SIG-M5 (cell line): ENCODE results near the gene DLX2.
"Not testable (repeated sequence)": the region's sequence is repeated elsewhere in the genome, so short reads cannot be mapped to it uniquely, and the experiment has no call there.

Experiments used
- DNase-seq: peaks from one replicate; lab custom pipeline; 2025; lab: John Stamatoyannopoulos, UW

DLX2 gene

DNA sequence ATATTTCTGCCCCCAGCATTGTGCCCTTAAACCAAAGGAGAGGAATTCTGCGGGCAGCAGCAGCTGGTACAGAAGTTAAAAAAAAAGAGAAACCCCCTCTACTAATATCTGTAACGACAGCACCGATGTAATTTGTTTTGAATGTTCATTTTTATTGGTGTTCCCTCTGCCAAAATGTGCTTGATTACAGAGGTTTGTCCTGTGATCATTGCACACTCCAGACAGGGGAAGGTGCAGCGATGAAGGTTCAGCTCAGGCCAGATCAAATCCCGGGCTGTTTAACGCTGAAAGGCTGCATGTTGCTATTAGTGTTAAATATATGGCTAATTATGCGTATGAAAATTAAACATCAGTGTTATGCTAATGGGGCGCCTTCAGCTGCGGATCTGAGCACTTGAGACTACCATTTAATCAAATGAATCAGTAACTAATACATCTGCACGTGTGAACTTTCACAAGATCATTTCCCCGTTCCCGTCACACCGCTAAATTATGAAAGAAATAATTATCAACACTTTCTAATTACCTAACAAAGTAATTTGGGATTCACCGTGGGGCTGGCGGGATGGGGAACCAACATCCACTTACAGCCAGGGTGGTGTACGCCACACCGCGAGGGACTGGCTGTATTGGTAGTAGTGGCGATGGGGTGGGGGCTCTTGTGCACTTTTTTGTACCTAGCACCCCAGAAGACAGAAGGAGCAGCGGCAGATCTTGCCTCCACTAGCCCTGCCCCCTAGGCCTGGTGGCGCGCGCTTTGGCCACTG lies 18.9 kb downstream of the DLX2 start:
- no peak for DNase-seq

DNA sequence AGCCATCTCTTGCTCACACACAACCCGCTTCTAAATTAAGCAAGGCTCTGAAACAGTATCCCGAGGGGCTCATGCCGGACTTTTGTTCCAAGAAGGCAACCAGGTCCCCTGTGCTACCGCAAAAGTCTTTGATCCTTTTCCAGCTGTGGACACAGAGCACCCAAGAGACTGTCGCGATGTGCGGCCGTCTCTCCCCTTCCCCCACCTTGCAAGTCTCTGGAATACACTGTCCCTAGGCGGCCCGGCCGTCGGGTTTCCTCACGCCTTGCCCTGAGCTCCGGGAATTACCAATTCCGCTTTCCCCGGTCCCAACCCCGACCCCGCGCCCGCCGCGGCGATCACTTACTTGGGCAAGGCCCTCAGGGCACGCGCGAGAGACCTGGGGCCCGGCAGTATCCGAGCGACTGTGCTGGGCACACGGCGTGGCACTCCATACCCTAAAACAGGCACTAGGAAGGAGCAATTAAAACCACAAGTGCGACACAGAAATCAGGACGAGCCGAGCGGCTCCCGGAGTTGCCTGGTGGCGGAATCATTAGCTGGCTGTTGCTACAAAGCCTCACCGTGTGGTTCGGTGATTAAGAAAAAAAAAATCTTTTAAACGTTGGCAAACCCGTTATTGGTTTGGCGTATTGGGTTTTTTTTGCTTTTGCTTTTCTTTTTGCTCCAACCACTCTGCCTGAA lies 19.6 kb downstream of the DLX2 start:
- DNase-seq = no peak

DNA sequence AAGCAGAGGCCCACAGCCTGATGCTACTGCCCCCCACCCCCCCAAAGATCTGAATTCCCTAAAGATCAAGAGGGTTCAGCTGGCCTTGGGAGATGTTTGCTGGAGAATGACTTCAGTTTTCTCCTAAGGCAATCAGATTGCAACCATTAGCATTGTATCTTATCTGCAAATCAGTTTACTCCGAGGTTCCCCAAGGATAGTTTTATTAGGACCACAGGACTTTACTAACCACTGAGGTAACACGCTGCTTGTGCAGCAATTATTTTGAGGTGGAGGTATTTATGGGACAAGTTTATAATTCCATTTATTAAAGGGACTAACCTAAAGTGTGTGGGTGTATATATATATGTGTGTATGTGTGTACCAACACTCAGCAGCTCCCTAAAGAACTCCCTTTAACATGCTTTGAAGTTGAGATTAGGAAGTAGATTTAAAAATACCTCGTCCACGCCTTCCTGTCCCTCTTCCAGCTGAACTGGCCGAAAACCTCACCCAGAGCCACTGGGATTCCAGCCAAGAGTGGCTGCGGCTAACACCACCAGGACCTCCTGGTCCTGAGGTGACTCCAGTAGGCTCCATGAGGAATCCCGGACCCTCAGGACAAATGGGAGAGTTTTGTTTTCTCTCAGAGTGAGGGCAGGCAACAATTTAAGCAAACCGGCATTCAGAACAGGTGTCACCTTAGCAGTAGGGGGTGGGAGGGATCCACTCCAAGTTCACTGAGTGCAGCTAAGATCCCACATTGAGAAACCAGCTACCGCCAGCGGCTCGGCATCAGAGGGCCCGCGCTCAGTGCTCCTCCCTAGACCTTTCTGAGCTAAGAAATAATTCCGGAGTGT lies 20.4 kb downstream of the DLX2 start:
- no peak for DNase-seq

DNA sequence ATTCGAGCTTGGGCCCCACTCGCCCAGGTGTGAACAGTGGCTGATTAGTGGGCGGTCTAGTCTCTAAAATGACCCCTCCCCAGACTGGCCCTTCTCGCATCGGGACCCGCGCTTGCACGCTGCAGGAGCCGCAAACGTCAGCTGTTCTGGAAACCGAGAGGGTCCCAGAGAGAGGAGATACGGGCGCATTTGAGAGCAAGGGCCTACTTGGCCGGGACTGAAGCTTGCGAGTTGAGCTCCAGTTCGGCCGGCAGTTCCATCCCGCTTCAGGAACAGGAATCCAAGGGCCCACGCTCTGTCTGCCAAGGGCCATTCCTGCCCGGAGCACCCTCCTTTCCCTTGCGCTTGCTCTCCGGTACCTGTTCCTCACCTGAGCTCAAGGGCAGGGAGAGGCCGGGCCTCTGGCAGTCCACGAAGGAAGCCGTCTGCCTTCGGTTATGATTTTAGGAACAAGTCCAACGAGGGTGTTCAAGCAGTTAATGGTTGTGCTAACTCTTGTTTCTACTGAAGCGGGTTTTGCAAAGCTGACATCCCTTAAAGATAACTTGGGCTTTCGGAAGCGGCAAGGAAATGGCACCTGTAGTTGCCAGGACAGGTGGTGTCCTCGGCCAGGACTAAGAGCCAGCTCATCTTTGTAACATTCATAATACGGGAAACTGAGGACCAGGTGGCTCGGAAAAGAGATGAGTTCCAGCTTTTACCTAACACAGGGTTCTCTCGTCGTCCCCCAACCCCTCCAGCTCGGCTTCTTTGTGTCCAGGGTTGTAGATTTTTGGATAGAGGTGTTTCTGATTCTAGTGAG lies 21.3 kb downstream of the DLX2 start:
- DNase-seq = no peak

DNA sequence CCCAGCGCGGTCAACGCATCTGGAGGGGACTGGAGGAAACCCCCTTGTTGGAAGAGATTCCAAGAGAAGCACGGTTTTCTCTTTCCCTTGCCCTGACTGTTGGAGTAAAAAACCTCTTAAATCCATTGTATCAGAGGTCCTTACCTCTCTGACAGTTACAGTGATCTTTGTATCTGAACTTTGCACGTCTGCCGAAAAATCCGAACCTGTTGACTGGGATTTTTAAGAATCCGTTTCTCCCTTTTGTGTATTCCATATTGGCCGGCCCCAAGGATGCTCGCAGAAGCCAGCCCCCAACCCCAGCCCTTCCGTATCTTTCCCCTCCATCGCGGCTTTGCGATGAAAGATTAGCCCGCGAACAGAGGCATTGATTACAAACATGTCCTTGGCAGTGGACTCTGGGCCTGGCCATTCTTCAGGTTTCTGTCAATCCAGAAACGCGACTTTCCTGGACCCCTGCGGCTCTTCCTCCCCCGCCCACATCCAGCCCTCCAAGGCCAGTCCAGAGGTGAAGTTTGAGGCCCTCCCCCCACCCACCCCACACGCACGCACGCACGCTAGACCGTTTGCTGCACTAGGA lies 22.0 kb downstream of the DLX2 start:
- DNase-seq = no peak

DNA sequence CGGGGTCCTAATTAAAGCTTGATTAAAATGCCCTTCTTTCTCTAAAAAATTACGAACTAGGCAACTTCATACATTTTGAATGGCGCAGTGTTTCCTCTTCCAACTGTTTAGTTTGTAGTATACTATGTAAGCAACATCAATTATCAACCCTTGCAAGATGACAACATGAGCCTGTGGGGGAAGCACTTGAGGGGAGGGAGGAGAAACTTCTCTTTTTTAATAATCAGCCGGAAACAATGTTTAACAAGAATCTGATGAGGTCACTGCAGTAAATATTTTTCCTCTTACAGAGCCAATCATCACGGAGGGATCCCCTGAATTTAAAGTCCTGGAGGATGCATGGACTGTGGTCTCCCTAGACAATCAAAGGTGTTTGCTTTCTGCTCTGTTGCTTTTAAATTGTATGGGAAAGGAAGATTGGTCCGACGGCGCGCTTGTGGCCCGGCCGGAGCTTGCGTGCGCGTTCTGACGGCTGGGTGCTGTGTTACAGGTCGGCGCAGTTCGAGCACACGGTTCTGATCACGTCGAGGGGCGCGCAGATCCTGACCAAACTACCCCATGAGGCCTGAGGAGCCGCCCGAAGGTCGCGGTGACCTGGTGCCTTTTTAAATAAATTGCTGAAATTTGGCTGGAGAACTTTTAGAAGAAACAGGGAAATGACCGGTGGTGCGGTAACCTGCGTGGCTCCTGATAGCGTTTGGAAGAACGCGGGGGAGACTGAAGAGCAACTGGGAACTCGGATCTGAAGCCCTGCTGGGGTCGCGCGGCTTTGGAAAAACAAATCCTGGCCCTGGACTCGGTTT lies 22.7 kb downstream of the DLX2 start:
- DNase-seq = no peak

DNA sequence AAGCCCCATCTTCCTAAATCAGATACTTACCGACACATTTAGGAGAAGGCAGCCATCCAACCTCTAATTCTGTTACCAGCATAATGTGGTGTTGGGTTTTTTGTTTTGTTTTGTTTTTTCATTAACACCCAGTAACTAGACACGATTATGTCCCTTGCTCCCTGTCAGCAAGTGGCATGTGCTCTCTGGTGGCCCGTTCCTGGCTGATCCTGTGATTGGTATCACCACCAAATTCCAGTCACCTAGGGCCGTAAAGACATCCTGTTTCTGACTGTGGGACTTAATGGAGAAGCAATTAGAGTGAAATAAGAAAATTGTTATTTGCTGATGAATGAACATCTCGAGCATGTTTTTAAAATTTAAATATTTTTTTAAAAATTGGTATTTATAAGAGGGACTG lies 23.3 kb downstream of the DLX2 start:
- no peak for DNase-seq

DNA sequence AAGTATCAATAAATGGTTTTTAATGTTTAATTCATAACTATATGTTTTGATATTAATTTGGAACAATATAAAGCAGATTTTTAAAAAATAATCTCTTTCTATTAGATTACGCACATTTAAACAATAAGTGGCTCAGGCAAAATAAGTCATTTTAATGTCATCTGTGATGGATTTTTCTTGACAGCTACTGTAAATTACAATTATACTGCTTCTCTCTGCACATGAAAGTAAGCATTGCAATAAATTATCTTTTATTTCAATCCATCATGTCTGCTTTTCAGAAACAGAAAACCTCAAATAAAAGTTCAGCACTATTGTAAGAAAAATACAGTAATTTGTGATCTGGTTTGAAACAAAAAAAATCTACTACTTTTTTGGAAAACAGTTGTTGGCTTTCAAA lies 28.4 kb downstream of the DLX2 start:
- no peak for DNase-seq

DNA sequence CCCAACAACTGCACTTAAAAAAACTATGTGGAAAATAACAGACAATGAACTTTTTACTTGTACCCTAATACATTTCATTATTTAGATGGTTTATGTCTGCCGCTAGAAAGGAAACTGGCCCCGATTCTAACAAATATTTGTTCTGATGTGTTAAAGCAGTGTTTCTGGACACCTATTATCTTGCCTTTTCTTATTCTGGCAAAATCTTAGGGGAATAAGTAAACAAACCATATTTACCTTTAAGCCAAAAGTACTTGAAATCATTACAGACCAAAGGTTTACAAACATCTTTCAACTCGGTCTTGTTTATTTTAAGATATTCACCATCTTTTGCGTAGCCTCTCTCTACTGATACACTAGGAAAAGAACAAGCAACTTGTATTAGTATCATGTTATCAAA lies 29.2 kb downstream of the DLX2 start:
- no peak for DNase-seq

DNA sequence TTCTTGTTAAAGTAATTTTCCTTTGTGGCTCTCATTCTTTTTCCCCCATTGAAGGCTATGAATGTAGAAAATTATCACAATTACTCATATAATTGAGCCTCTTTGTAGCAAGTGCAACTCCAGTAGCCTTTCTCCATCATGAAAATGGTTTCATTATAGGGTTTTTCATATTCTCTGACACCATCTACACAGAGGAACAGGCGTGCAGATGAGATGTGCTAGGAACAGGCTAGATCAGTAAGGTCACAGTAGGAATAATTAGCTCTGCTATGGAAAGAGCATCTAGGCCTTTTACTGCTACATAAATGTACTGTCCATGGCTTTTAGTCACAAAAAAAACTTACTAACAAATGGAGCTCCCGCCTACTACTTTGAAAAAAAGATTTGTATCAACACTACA lies 30.0 kb downstream of the DLX2 start:
- no peak for DNase-seq

DNA sequence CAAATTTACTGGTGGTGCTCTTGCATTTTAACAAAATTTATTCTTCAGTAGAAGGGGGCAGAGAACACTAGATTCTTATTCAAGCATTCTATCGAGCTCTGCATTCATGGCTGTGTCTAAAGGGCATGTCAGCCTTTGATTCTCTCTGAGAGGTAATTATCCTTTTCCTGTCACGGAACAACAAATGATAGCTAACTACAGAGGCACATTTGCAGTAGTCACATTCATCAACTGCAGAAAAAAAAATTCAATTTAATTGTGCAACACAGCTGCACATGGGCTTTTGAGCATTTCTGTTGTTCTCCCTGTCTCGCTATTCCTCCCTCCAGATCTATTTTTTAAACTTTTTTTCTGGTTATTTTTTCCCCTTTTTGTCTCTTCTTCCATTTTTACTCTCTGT lies 30.4 kb downstream of the DLX2 start:
- DNase-seq = no peak

DNA sequence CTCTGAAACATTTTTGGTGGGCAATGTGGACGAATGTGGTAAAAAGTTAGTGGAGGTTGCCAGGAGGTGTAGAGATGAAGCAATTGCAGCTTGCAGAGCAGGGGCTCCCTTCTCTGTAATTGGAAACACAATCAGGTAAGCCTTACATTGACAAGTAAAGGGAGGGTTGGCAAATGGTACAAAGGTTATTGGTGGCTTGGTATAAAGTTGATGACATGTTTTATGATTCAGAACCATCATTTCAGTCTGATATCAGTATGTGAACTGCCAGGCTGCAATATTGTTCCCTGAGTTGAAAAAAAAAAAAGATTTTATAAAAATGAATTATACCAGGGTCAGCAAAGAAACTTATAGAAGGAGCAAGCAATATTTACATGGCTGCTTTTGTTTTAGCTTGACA lies 31.8 kb downstream of the DLX2 start:
- DNase-seq = no peak

DNA sequence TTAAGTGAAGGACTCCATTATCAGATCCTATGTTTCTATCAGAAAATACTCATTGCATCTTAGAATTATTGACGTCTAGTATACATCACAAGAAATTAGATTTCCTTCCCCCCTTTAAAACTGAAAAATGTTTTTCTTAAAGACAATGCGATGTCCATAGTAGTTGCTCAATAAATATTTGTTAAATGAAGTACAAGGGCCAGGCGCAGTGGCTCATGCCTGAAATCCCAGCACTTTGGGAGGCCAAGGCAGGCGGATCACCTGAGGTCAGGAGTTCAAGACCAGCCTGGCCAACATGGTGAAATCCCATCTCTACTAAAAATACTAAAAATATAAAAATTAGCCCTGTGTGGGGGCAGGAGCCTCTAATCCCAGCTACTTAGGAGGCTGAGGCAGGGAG lies 34.8 kb downstream of the DLX2 start:
- not testable (repeated sequence) for DNase-seq

DNA sequence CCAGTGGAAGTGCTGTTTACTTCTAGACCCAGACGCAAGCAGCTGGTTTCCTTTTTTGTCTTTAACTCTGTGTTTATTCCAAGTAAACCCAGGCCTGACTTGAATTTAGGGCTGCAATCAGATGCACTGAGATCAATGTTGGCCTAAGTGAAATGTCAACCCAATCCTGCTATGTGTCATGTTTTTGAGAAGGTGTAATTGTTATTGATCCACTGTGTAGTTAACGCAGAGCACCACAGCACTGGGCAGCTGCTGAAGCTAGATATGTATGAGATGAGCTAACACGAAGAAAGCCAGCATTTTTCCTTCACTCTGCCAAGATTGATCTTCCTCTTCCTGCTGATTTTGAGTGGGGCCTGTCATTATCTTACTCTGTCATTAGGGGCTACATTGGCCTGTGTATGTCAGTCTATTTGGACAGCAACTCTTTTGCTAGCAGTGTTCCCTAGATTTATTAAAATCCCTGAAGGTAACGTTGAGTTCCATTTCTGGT lies 36.3 kb downstream of the DLX2 start:
- no peak for DNase-seq

DNA sequence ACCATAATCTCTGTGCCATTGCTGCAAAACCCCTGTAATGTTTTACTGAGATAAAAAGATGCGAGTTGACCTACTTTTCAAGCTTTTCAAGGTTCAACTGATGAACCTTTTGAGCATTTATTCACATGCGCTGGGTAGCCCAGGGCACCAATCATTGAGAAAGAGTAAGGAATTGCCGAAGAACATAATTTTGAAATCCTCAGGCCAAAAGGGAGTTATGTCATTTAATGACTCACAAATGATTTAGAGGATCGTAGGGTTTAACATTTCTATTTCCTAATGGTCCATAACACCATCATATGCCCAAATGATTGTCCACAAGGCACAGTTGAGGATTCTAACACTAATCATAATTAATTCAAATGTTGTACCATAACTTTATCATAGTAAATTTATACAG lies 37.6 kb downstream of the DLX2 start:
- DNase-seq = no peak

DNA sequence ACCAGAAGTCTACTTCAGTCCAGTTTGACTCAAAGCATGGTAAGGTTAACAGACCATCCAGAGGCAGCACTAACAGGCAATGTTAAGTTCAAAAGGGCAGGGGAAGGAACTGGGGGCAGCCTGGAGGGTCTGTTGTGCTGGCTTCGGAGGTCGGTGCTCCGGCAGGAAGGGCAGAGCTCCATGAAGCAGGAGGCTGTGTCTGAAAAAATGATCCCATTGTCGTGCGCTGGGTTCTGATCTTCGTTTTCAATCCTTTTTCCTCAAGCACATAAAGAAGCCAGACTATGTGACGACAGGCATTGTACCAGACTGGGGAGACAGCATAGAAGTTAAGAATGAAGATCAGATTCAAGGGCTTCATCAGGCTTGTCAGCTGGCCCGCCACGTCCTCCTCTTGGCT lies 39.3 kb downstream of the DLX2 start:
- DNase-seq = no peak

DNA sequence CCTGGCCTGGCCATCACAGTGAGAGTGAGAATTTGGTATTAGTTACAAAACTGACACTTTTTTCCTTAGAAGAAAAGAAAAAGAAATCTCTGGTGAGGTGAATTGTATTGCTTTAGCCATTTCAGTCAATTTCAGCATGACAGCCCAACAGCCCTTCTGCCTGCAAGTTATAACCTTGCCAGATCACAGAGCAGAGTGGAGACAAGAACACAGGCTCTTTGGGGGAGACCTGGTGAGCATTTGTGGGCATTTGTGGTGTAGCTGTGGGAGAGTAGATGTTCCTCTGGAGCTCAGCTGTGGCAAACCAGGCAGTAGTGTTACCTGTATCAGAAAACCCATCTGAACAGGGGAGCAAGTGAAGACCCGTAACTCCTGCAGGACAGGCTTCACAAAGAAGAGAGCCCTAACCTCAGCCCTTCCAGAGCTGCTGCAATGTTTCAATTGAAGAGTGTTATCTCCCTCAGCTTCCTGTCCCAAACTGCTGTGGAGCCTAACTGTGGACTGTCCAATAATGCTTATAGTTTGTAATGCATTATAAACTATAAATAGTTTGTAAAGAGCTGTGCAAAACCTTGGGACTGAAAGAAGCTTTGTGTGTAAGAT lies 40.2 kb downstream of the DLX2 start:
- DNase-seq = no peak

DNA sequence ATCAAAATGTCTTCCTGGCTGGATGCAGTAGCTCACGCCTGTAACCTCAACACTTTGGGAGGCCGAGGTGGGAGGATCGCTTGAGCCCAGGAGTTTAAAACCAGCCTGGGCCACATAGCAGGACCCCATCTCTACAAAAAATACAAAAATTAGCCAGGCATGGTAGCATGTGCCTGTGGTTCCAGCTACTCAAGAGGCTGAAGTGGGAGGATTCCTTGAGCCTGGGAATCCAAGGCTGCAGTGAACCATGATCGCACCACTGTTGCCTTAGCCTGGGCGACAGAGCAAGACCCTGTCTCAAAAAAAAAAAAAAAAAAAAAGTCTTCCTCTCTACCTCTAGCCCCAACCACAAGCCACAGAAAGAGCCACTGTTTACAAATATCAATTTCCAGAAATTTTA lies 42.6 kb downstream of the DLX2 start:
- not testable (repeated sequence) for DNase-seq

DNA sequence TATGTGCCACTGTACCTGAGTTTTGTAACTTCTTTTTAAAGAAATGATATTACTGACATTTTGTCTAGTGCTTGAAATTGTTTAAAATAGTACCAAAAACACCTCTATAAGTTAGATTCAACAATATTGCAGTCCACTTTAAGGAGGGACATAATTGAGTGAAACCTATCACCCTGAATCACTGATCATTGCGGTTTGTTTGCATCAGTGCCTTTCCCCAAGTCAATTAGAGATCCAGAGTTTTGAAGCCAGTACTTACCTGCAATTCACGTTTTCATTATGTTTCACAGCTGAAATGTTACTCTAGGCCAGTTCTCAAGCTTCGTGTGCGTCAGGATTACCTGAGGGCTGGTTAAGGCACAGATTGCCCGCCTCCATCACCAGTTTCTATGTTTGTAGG lies 44.0 kb downstream of the DLX2 start:
- DNase-seq = no peak

DNA sequence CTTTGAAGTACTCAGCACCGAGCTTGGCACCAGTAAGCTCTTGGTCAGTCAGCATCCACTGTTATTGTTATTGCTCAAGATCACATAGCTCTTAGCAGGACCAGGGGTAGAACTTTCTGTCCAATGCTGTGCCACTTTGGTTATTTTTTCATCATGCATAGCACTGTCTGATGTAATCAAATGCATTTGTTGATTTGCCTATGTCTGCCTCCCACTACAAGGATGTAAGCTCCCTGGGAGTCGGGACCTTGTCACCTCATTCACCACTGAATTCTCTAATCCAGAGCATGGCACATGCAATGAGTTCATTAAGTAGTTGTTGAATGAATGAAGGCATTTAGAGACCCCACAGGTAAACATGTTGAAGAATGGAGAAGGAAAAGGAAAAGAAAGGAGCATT lies 46.4 kb downstream of the DLX2 start:
- DNase-seq = no peak
